ENCODE results near the gene PTPN14. TPM values are rescaled to one million over a fixed set of nuclear protein-coding genes. Genes with fewer than 3 reads are reported as not detected.

Gene PTPN14
- total RNA-seq, 1 experiment from 2014 or later, result 37.5 TPM

DNA sequence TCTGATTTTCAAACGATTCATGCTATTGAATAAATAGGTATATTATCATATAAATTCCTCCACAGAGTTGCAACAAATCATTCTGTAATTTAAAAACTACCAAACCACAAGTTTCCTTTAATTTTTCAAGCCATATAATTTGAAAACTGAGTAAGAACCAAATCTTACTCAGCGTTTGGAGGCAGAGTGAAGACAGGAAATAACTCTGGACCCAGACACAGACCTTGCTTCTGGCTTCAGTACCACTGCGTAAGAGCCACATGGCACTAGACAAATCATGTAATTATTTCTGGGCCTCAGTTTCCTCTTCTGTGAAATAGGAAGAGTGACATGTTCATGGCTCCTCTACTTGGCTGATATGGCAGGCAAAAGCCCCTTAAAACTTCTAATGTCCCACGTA, 188.0 kb downstream of the PTPN14 start:
- no peak overlapping the region for H3K4me2 ChIP-seq (ENCODE audit: low read length)
- no peak overlapping the region for H3K27ac ChIP-seq (ENCODE audit: low read depth, low read length)
- RAD21 ChIA-PET (ENCODE audit: low non-redundant PET in 1 of 2, low total read pairs in 2 of 2, uncharacterized antibody in 2 of 2, unreplicated experiment in 2 of 2), result no interaction called here
- H3K9ac ChIP-seq (ENCODE audit: low read length), result no peak overlapping the region
- H3K27me3 ChIP-seq (ENCODE audit: insufficient read depth, low read length), result no peaks in the 10 kb centered on the region
- DNase-seq (ENCODE audit: low read depth, low spot score), result no peak
- no peaks in the 10 kb centered on the region for H3K9me3 ChIP-seq (ENCODE audit: control insufficient read depth in 1 of 2, insufficient read depth in 1 of 2, low read depth in 1 of 2, low read length in 2 of 2)
- ATAC-seq, result no peak
- no peak overlapping the region for H3K4me3 ChIP-seq (replicated peaks in 1 of 2; ENCODE audit: low read depth in 1 of 2, low read length in 2 of 2)
- H3K9me2 ChIP-seq (ENCODE audit: insufficient read depth), result no peaks in the 10 kb centered on the region
- H3K36me3 ChIP-seq (ENCODE audit: control insufficient read depth in 1 of 2, insufficient read depth in 2 of 2, low read length in 2 of 2), result peaks cover 5 to 7% of the 10 kb centered on the region in 2 experiments; a peak in 2 of 4 replicates
- H3K79me2 ChIP-seq (ENCODE audit: insufficient read depth, low read length), result no peaks in the 10 kb centered on the region
- CTCF ChIA-PET, result no interaction called here
- H3K4me1 ChIP-seq (ENCODE audit: control insufficient read depth in 1 of 2, insufficient read depth in 2 of 2, low read length in 2 of 2), result no peaks in the 10 kb centered on the region
- H2AFZ ChIP-seq (ENCODE audit: low read depth, low read length, poor library complexity, severe bottlenecking), result no peak overlapping the region
- no peak for TF ChIP-seq CEBPB (IDR thresholded peaks at IDR 0.05; ENCODE audit: low read depth)
- no peak for TF ChIP-seq EGR1 (IDR thresholded peaks at IDR 0.05; ENCODE audit: low read depth)
- TF ChIP-seq, protein P1, sequence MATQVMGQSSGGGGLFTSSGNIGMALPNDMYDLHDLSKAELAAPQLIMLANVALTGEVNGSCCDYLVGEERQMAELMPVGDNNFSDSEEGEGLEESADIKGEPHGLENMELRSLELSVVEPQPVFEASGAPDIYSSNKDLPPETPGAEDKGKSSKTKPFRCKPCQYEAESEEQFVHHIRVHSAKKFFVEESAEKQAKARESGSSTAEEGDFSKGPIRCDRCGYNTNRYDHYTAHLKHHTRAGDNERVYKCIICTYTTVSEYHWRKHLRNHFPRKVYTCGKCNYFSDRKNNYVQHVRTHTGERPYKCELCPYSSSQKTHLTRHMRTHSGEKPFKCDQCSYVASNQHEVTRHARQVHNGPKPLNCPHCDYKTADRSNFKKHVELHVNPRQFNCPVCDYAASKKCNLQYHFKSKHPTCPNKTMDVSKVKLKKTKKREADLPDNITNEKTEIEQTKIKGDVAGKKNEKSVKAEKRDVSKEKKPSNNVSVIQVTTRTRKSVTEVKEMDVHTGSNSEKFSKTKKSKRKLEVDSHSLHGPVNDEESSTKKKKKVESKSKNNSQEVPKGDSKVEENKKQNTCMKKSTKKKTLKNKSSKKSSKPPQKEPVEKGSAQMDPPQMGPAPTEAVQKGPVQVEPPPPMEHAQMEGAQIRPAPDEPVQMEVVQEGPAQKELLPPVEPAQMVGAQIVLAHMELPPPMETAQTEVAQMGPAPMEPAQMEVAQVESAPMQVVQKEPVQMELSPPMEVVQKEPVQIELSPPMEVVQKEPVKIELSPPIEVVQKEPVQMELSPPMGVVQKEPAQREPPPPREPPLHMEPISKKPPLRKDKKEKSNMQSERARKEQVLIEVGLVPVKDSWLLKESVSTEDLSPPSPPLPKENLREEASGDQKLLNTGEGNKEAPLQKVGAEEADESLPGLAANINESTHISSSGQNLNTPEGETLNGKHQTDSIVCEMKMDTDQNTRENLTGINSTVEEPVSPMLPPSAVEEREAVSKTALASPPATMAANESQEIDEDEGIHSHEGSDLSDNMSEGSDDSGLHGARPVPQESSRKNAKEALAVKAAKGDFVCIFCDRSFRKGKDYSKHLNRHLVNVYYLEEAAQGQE (IDR thresholded peaks at IDR 0.05; ENCODE audit: low read depth), result no peak
- no peak for TF ChIP-seq TCF7L2 (IDR thresholded peaks at IDR 0.05; ENCODE audit: borderline replicate concordance, extremely low read depth, insufficient read depth, insufficient read length)
- TF ChIP-seq POLR2AphosphoS5 (IDR thresholded peaks at IDR 0.05; ENCODE audit: low read depth, low read length), result no peak
- TF ChIP-seq, protein P2, sequence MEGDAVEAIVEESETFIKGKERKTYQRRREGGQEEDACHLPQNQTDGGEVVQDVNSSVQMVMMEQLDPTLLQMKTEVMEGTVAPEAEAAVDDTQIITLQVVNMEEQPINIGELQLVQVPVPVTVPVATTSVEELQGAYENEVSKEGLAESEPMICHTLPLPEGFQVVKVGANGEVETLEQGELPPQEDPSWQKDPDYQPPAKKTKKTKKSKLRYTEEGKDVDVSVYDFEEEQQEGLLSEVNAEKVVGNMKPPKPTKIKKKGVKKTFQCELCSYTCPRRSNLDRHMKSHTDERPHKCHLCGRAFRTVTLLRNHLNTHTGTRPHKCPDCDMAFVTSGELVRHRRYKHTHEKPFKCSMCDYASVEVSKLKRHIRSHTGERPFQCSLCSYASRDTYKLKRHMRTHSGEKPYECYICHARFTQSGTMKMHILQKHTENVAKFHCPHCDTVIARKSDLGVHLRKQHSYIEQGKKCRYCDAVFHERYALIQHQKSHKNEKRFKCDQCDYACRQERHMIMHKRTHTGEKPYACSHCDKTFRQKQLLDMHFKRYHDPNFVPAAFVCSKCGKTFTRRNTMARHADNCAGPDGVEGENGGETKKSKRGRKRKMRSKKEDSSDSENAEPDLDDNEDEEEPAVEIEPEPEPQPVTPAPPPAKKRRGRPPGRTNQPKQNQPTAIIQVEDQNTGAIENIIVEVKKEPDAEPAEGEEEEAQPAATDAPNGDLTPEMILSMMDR (IDR thresholded peaks at IDR 0.05 in 2 of 3, conservative IDR thresholded peaks at IDR 0.05 in 1 of 3; ENCODE audit: borderline replicate concordance in 1 of 3, insufficient read depth in 1 of 3, low read depth in 2 of 3, low read length in 2 of 3), result no peak
- TF ChIP-seq ELF1 (IDR thresholded peaks at IDR 0.05; ENCODE audit: borderline replicate concordance, low read depth), result no peak
- no peak for TF ChIP-seq ZNF274 (IDR thresholded peaks at IDR 0.05; ENCODE audit: low read depth, low read length)
- TF ChIP-seq, protein P3, sequence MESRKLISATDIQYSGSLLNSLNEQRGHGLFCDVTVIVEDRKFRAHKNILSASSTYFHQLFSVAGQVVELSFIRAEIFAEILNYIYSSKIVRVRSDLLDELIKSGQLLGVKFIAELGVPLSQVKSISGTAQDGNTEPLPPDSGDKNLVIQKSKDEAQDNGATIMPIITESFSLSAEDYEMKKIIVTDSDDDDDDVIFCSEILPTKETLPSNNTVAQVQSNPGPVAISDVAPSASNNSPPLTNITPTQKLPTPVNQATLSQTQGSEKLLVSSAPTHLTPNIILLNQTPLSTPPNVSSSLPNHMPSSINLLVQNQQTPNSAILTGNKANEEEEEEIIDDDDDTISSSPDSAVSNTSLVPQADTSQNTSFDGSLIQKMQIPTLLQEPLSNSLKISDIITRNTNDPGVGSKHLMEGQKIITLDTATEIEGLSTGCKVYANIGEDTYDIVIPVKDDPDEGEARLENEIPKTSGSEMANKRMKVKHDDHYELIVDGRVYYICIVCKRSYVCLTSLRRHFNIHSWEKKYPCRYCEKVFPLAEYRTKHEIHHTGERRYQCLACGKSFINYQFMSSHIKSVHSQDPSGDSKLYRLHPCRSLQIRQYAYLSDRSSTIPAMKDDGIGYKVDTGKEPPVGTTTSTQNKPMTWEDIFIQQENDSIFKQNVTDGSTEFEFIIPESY (IDR thresholded peaks at IDR 0.05; ENCODE audit: extremely low read depth, insufficient replicate concordance, low read length), result no peak
- TF ChIP-seq YY1 (IDR thresholded peaks at IDR 0.05; ENCODE audit: extremely low read depth, insufficient replicate concordance, low read depth, low read length), result no peak
- no peak for TF ChIP-seq ZFX (IDR thresholded peaks at IDR 0.05)
- TF ChIP-seq SIN3A (IDR thresholded peaks at IDR 0.05; ENCODE audit: low read depth), result no peak
- TF ChIP-seq SRF (IDR thresholded peaks at IDR 0.05; ENCODE audit: low read depth), result no peak
- TF ChIP-seq POLR2A (IDR thresholded peaks at IDR 0.05; ENCODE audit: borderline replicate concordance, extremely low read depth, insufficient read depth, insufficient read length), result no peak
- POLR2A ChIA-PET, result no interaction called here
- no TSS peak for BruUV-seq (replicated peaks)
- H4K20me1 ChIP-seq (ENCODE audit: insufficient read depth), result 0 out of 2 replicates have a peak, but pooled peaks cover 3% of the 10 kb centered on the region
- intact Hi-C loops (cut with micrococcal nuclease), result no loop called here
